ENCODE data around the gene COL18A1.
A peak's percentile ranks its signal among the peaks of the same experiment; 100 is the strongest.

Gene COL18A1

DNA sequence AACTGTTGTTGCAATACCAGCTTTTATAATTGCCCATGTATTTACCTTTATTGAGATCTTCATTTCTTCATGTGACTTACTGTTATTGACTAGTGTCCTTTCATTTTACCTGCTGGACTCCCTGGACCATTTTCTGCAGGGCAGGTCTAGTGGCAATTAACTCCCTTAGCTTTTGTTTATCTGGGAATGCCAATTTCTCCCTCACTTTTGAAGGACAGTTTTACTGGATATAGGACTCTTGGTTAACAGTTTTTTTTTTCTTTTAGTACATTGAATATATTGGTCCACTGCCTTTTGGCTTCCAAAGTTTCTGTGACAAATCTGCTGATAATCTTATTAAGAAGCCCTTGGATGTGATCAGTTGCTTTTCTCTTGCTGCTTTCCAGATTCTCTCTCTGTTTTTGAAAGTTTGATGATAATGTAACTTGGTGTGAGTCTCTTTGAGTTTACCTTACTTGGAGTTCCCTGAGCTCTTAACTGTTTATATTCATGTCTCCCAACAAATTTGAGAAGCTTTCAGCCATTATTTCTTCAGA, 56.9 kb downstream of the COL18A1 start:
- ChIA-PET POLR2A (ENCODE audit: low non-redundant PET) (no interaction called here), CTCF (interaction anchor here (0.7 kb wide), 1 partner anchor 930 kb away, joined by 4 read pairs; no protein-coding TSS in a partner anchor)
- TF ChIP-seq, protein P1, sequence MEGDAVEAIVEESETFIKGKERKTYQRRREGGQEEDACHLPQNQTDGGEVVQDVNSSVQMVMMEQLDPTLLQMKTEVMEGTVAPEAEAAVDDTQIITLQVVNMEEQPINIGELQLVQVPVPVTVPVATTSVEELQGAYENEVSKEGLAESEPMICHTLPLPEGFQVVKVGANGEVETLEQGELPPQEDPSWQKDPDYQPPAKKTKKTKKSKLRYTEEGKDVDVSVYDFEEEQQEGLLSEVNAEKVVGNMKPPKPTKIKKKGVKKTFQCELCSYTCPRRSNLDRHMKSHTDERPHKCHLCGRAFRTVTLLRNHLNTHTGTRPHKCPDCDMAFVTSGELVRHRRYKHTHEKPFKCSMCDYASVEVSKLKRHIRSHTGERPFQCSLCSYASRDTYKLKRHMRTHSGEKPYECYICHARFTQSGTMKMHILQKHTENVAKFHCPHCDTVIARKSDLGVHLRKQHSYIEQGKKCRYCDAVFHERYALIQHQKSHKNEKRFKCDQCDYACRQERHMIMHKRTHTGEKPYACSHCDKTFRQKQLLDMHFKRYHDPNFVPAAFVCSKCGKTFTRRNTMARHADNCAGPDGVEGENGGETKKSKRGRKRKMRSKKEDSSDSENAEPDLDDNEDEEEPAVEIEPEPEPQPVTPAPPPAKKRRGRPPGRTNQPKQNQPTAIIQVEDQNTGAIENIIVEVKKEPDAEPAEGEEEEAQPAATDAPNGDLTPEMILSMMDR (conservative IDR thresholded peaks at IDR 0.05; ENCODE audit: low read depth) = no peak
- no peak overlapping the region for H3K27ac ChIP-seq
- no peak for DNase-seq (ENCODE audit: low spot score)

DNA sequence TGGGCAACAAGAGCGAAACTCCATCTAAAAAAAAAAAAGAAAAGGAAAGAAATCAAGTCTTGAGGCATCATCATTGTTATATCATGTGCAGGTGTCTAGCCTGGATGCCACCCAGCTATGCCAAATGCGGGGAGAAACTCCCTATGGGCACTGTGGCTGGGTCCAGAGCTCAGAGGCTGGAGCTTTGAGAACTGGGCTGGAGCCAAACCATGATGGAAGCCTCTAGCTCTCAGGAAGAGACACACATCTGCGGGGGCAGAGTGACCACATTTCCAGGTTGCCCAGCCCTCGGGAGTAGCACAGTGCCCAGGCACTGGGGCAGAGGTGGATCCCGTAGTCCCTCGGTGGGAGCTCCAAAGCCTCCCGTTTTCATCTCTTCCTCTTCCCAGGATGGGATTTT, 58.9 kb downstream of the COL18A1 start:
- POLR2A ChIA-PET (ENCODE audit: low non-redundant PET) = interaction anchor here (0.6 kb wide), 1 partner anchor 137 kb away, joined by 3 read pairs; no protein-coding TSS in a partner anchor
- TF ChIP-seq, protein P1 (conservative IDR thresholded peaks at IDR 0.05; ENCODE audit: low read depth) = no peak

GRCh38 chr21:45464309-45464708, 59.3 kb downstream of the COL18A1 start:
- POLR2A ChIA-PET (ENCODE audit: low non-redundant PET) = interaction anchor here (0.6 kb wide), 1 partner anchor 136 kb away, joined by 3 read pairs; no protein-coding TSS in a partner anchor
- TF ChIP-seq, protein P1 (conservative IDR thresholded peaks at IDR 0.05; ENCODE audit: low read depth) = no peak
- DNase-seq (ENCODE audit: low spot score) = no peak
- CTCF ChIA-PET = interaction anchor here (0.6 to 0.7 kb wide), 2 partner anchors 160 to 171 kb away, joined by 3 read pairs; no protein-coding TSS in a partner anchor
- no peak overlapping the region for H3K27ac ChIP-seq

More for the DNA sequence above, 58.9 kb downstream of the COL18A1 start:
- CTCF ChIA-PET = interaction anchor here (0.7 kb wide), 1 partner anchor 171 kb away, joined by 3 read pairs; no protein-coding TSS in a partner anchor
- DNase-seq (ENCODE audit: low spot score) = no peak
- H3K27ac ChIP-seq = no peak overlapping the region

DNA sequence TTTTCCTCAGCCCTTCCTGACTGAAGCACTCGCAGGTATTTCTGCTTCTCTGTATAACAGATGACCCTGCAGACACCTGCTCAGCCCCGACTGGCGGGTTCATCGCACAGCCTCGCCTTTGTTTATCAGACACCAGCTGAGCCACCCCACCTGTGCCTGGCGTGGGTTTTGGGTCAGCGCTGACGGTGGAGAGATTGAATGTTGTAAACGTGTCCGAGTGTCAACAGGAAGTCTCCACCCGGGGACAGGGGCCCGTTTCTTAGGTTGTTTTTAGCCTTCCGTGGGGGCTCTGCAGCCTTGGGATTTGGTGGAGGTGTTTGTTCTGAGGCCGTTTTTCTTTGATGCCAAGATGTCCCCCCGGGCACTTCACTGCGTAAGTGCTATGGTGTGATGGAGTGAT, 60.1 kb downstream of the COL18A1 start:
- ChIA-PET POLR2A (ENCODE audit: low non-redundant PET) (interaction anchor here (0.6 kb wide), 1 partner anchor 540 kb away, joined by 3 read pairs; no protein-coding TSS in a partner anchor), CTCF (no interaction called here)
- DNase-seq (ENCODE audit: low spot score) = no peak
- TF ChIP-seq, protein P1 (conservative IDR thresholded peaks at IDR 0.05; ENCODE audit: low read depth) = no peak
- no peak overlapping the region for H3K27ac ChIP-seq

DNA sequence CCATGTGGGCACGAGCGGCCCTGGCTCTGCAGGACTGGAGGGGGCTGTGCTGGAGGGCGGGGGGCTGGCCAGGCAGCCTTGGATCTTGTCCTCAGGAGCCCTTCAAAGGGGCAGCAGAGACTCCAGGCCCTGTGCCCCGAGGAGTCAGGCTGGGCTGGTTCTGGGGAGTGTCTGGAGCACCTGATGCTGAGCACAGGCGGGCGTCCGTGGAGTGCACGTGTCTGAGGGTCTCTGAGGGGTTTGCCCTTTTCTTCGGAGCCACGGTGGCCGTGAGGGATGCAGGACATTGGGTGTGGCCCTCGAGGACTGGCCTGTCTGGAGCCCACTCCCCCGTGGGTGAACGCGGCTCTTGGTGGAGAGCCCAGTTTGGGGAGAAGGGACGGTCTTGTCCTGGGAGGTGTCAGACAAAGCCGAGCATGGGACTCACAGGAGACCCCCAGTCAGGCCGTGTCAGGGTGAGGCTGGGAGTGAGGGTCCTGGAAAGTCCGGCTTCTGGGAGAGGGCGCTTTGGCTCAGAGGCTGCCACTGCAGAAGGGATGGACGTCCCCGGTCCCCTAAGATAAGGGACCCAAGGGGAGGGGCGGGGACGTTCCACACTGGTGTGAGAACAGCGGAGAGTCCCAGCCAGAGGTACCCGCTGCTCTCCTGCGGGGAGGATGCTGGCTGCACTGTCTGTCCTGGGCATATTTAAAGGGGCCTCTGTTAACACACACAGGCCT, 60.8 kb downstream of the COL18A1 start:
- TF ChIP-seq, protein P1 (conservative IDR thresholded peaks at IDR 0.05; ENCODE audit: low read depth) = no peak
- POLR2A ChIA-PET (ENCODE audit: low non-redundant PET) = interaction anchor here (0.6 kb wide), 1 partner anchor 541 kb away, joined by 3 read pairs; no protein-coding TSS in a partner anchor
- H3K27ac ChIP-seq = no peak overlapping the region
- CTCF ChIA-PET = no interaction called here
- no peak for DNase-seq (ENCODE audit: low spot score)

GRCh38 chr21:45466330-45467220, 61.6 kb downstream of the COL18A1 start:
- H3K27ac ChIP-seq = peak overlapping the region; percentile 3; the same call in 1 of the 2 replicates
- POLR2A ChIA-PET (ENCODE audit: low non-redundant PET) = no interaction called here
- no peak for DNase-seq (ENCODE audit: low spot score)
- CTCF ChIA-PET = no interaction called here
- TF ChIP-seq, protein P1 (conservative IDR thresholded peaks at IDR 0.05; ENCODE audit: low read depth) = no peak

All from RWPE1 (cell line).